A673 (cell line): Measurements from ENCODE around the gene PPM1N. TPM values are rescaled to one million over a fixed set of nuclear protein-coding genes. Genes with fewer than 3 reads are reported as not detected.
"Not testable (repeated sequence)": the region's sequence is repeated elsewhere in the genome, so short reads cannot be mapped to it uniquely, and the experiment has no call there.

Experiments used
- BruUV-seq: library from RNA; stranded (reverse); fragments of 400-500 nt; replicated peaks from 2 replicates; lab custom pipeline; 2021; lab: Mats Ljungman, UMichigan
- CTCF ChIA-PET: fragments of 300-600 bp; sonication (Branson Sonifier 250); formaldehyde crosslinking; loops from one replicate; lab custom pipeline; 2022; ENCODE audit warnings: antibody characterized with exemption; lab: Charles Lee
- POLR2A ChIA-PET: fragments of 300-600 bp; sonication (Branson Sonifier 250); formaldehyde crosslinking; loops from one replicate; lab custom pipeline; 2022; ENCODE audit warnings: antibody characterized with exemption; ENCODE audit not compliant: low non-redundant PET; lab: Charles Lee
- DNase-seq: peaks from one replicate; pipeline ENCODE4 v3.0.0-alpha.2; 2015; ENCODE audit warnings: low spot score
- H3K27ac ChIP-seq: fragments of 200-600 bp; sonication (generic); 2 replicates; pipeline ENCODE4 v1.5.1; 2016; ENCODE audit warnings: mixed run types, low read depth, mild to moderate bottlenecking, mixed read lengths, antibody characterized with exemption, low read length; ENCODE audit not compliant: poor library complexity, severe bottlenecking
- H3K27me3 ChIP-seq: fragments of 200-600 bp; sonication (generic); replicated peaks from 2 replicates; pipeline ENCODE4 v1.6.1; 2017; ENCODE audit warnings: mixed run types, low read depth, mild to moderate bottlenecking, mixed read lengths, antibody characterized with exemption, low read length; ENCODE audit not compliant: insufficient read depth, poor library complexity
- H3K36me3 ChIP-seq: fragments of 200-600 bp; sonication (generic); 2 replicates; pipeline ENCODE4 v1.6.1; 2016; ENCODE audit warnings: mixed run types, mild to moderate bottlenecking, mixed read lengths, antibody characterized with exemption, low read length; ENCODE audit not compliant: insufficient read depth, poor library complexity, severe bottlenecking
- H3K4me1 ChIP-seq: fragments of 200-600 bp; sonication (generic); 2 replicates; pipeline ENCODE4 v1.6.1; 2017; ENCODE audit warnings: mixed run types, mild to moderate bottlenecking, mixed read lengths, antibody characterized with exemption, low read length; ENCODE audit not compliant: insufficient read depth, poor library complexity, severe bottlenecking
- H3K4me3 ChIP-seq: fragments of 200-600 bp; sonication (generic); 2 replicates; pipeline ENCODE4 v1.5.1; 2016; ENCODE audit warnings: low read depth, mixed run types, mild to moderate bottlenecking, mixed read lengths, low read length; ENCODE audit not compliant: poor library complexity, severe bottlenecking
- H3K9me3 ChIP-seq: fragments of 200-600 bp; sonication (generic); 2 replicates; pipeline ENCODE4 v1.6.1; 2016; ENCODE audit warnings: mixed run types, low read depth, mild to moderate bottlenecking, mixed read lengths, antibody characterized with exemption, low read length; ENCODE audit not compliant: poor library complexity, severe bottlenecking
- CTCF ChIP-seq: fragments of 300-800, 200-600 bp; sonication (generic); conservative IDR thresholded peaks from 2 replicates; pipeline ENCODE4 v1.5.1; 2017; ENCODE audit warnings: low read depth, mild to moderate bottlenecking, antibody characterized with exemption, low read length, moderate library complexity, mixed read lengths
- EZH2 ChIP-seq: fragments of 200-600 bp; sonication (generic); IDR thresholded peaks from 2 replicates; pipeline ENCODE4 v1.6.1; 2017; ENCODE audit warnings: borderline replicate concordance, low read depth, mild to moderate bottlenecking, mixed read lengths, antibody characterized with exemption, low read length; ENCODE audit not compliant: poor library complexity, severe bottlenecking
- intact Hi-C: fragments of 100-400 bp; cut with micrococcal nuclease; formaldehyde crosslinking; loops from one replicate; pipeline ENCODE4 v1.10.0; 2022; ENCODE audit not compliant: unreplicated experiment
- total RNA-seq: library from RNA; stranded (reverse); gene quantifications from 2 replicates; pipeline ENCODE4 v1.2.3, GENCODE V29; 2021

Gene PPM1N
- total RNA-seq, 1 experiment from 2014 or later, result 0.80 TPM

- Histone ChIP-seq H3K9me3 (no peaks in the 10 kb centered on the region), H3K36me3 (no peaks in the 10 kb centered on the region), H3K4me1 (peaks cover 10% of the 10 kb centered on the region), H3K27me3 (no peaks in the 10 kb centered on the region), H3K4me3 (peak overlapping the region; percentile 93), H3K27ac (peak overlapping the region; percentile 83)
- ChIA-PET CTCF (no interaction called here), POLR2A (no interaction called here)
- DNase-seq, result no peak
- no TSS peak for BruUV-seq
- TF ChIP-seq CTCF (no peak), EZH2 (no peak)
- intact Hi-C loops, result loop anchor here (5.0 kb wide), 1 partner anchor 133 kb away; no protein-coding TSS in a partner anchor
Measured at GRCh38 chr19:45509692-45510015, 11.4 kb downstream of the PPM1N start.

- intact Hi-C loops, H3K36me3 ChIP-seq, CTCF ChIA-PET, POLR2A ChIA-PET, H3K27ac ChIP-seq, H3K27me3 ChIP-seq, BruUV-seq, DNase-seq, H3K9me3 ChIP-seq, H3K4me3 ChIP-seq: not testable (repeated sequence)
- peaks cover 10% of the 10 kb centered on the region for H3K4me1 ChIP-seq
Measured at GRCh38 chr19:45510352-45510751, 12.1 kb downstream of the PPM1N start.

- Histone ChIP-seq H3K36me3 (peaks cover 3% of the 10 kb centered on the region), H3K27me3 (no peaks in the 10 kb centered on the region), H3K4me1 (peaks cover 9% of the 10 kb centered on the region), H3K4me3 (no peak overlapping the region), H3K9me3 (no peaks in the 10 kb centered on the region), H3K27ac (no peak overlapping the region)
- CTCF ChIA-PET, result no interaction called here
- BruUV-seq, result no TSS peak
- no peak for TF ChIP-seq CTCF
- intact Hi-C loops, result no loop called here
- DNase-seq, result no peak
- POLR2A ChIA-PET, result no interaction called here
Measured at GRCh38 chr19:45511074-45511473, 12.8 kb downstream of the PPM1N start.

GRCh38 chr19:45512881-45513483 is 14.7 kb downstream of the PPM1N start:
- no peaks in the 10 kb centered on the region for H3K9me3 ChIP-seq
- H3K4me1 ChIP-seq, result peaks cover 7% of the 10 kb centered on the region
- intact Hi-C loops, result no loop called here
- no peak for TF ChIP-seq CTCF
- no peak for TF ChIP-seq EZH2
- ChIA-PET CTCF (no interaction called here), POLR2A (no interaction called here)
- H3K36me3 ChIP-seq, result peaks cover 5% of the 10 kb centered on the region
- H3K27ac ChIP-seq, result no peak overlapping the region
- BruUV-seq, result no TSS peak
- H3K27me3 ChIP-seq, result no peaks in the 10 kb centered on the region
- H3K4me3 ChIP-seq, result no peak overlapping the region
- DNase-seq, result no peak
